CD4-positive, alpha-beta T cell treated with Interleukin-1 beta for 1 hour (primary cell): ENCODE data around the gene SFXN2.

ENCODE experiments used
- DNase-seq, 2 donors: peaks; one replicate each; pipeline ENCODE4 v3.0.0-alpha.2; 2020 to 2022

SFXN2 gene

GRCh38 chr10:102779680-102780526 lies 65.5 kb downstream of the SFXN2 start:
- no peak for DNase-seq

- no peak for DNase-seq
Measured at GRCh38 chr10:102780527-102780808, 66.0 kb downstream of the SFXN2 start.

DNA sequence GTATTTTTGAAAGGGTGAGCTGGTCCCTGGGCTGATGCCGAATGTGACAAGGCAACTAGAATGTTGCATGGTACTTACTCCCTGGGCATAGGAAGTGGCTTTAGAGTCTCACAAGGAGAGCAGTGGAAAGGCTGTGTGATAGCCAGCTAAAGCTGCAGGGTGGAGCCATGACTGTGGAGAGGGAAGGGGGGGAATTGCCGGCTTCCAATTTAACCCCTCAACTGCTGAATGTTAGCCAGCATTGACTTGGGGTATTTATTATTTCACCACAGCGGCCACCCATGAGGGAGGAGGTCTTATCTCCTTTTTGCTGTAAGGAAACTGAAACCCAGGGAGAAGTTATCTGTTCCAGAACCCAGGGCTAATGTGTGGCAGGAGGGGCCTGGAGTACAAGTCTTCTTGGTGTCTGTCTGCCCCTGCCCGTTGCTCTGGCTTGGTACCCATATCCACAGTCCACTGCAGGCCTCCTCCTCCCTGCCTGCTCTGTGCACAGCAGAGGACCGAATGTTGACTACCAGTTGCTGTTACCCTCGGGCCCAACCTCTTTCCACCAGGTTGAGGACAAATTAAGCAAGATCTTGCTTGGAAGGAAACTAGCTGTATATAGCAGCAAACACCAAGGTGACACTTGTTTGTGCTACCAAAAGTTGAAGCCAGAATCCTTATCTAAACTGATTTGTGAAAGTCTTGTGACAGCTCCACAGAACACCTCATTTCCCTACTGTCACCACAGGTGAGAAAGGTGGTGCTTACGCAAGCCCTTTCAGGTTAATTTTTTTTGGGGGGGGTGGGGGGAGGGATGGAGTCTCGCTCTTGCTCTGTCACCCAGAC lies 66.9 kb downstream of the SFXN2 start:
- no peak for DNase-seq

DNA sequence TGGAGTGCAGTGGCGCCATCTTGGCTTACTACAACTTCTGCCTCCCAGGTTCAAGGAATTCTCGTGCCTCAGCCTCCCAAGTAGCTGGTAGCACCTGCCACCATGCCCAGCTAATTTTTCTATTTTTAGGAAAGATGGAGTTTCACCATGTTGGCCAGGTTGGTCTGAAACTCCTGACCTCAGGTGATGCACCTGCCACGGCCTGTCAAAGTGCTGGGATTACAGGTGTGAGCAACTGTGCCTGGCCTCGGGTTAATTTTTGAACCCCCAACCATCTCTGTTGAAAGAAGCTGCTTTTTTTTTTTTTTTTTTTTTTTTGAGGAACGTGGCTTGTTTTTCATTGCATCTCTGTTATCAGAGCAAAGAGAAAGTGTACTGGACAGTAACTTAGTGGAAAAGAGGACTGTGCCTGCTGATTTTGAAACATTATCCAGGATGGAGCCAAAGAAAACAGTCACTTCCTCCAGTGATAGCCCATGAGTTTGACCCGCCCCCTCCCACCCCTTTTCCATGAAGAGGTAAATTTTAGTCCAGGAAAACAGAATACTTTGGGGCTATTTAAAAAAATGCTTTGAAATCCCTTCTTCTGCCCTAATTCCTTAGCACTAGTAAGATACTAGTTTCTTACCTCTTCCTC lies 67.6 kb downstream of the SFXN2 start:
- no peak for DNase-seq

DNA sequence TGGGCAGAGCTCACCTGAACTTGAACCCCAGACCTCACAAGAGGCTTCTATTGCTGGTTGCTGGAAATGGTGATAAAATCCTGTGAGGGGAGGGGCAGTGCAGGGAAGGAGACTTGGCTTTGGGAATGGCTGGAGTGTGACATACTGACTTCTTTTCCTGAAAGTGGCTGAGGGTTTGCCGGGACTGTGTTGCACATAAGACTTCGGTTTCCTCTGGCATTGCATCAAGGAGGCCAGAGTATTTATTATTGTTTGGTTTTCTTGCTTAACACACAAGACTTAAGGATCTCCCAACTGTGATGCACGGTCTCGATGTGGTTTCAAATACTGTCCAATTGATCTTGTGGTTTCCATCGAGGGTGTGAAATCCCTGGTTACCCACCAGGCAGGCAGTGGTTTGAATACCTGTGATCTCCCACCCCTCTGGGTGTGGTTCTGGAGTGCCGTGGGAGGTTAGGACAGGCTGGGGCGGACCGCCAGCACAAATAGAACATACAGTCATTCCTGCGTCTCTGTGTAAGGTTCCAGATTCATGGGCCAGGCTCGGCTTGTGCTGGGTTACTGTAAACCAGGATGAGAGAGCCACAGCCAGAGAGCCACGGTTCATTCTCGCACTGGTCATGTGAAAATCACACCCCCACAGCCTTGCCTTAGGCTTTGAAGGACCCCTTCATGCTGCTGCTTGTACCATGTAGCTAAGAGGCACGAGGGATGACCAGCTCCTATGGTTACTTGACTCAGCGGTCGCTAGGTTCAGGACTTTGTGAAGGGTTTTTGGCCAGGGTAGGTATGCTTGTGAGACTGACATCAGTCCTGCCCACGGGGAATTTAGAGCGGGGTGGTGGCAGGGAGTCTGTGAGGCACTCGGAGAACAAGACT lies 68.5 kb downstream of the SFXN2 start:
- no peak for DNase-seq

- no peak for DNase-seq
Measured at GRCh38 chr10:102783568-102783967, 69.1 kb downstream of the SFXN2 start.

DNA sequence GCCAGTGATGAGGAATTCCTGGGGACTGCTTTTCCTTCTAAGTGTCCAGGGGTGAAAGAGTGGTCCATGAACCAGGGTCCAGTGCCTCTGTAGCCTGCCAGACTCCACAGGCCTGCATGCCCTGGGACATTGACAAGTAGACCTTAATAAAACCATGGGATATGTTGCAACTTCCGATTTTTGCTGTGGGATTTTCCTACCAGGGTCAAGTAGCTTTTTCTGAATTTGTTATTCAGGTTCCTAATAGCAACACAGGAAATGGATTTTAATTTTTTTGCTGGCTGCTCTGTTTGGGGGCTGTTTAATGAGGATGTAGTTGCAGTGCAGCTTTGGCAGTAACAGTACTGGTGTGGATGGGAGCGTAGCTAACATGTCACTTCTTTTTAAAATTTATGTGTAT lies 71.4 kb downstream of the SFXN2 start:
- DNase-seq, result peak; percentile 21 to 53

DNA sequence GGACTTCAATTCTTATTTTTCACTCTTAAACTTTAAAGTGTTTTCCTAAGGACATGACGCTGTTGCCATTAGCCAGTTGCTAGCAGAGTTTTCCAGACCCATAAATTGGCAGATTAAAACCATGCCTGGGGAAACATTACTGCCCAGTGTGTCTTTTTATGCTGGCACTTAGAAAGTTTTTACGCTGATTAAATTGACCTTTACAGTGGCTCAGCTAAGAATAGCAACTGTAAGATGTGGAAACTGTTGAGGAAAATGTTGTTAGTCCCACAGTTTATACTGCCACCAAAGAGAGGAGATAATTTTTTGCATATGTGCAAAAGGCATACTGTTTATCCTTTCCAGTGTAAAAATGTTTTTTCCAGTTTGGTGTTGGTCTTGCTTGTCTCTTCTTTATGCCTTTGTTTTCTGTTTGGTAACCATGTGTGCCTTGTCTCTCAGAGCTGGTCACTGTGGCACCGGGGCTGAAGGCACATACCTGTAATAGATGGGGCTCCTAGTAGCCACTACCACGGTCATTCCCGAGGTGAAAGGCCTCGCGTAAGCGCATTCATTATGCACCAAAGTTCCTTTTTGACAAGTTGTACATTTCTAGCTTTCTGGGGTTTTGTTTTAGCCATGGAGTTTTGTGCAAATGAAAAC lies 77.4 kb downstream of the SFXN2 start:
- no peak for DNase-seq
